RWPE2 (cell line): Measurements from ENCODE around the gene LDB1.
A peak's percentile ranks its signal among the peaks of the same experiment; 100 is the strongest.

Experiments used
- ATAC-seq: fragments of 200-7000 bp; cut with Tn5 transposase; 3 replicates; pipeline ENCODE4 v1.9.1; 2021; ENCODE audit warnings: low read depth
- DNase-seq: peaks from one replicate; pipeline ENCODE4 v3.0.0-alpha.2; 2020; ENCODE audit warnings: low spot score
- H3K27ac ChIP-seq: fragments of 450-650 bp; 2 replicates; pipeline ENCODE4 v1.5.1; 2017; ENCODE audit warnings: mild to moderate bottlenecking; ENCODE audit not compliant: poor library complexity, severe bottlenecking
- H3K27me3 ChIP-seq: fragments of 250-450 bp; sonication (Bioruptor Pico); 2 replicates; pipeline ENCODE4 v1.5.1; 2021; ENCODE audit warnings: mild to moderate bottlenecking, moderate library complexity; ENCODE audit not compliant: insufficient read depth, poor library complexity, severe bottlenecking
- H3K36me3 ChIP-seq: fragments of 250-450 bp; sonication (Bioruptor Pico); 2 replicates; pipeline ENCODE4 v1.5.1; 2020; ENCODE audit warnings: low read depth, mild to moderate bottlenecking, moderate library complexity
- H3K4me1 ChIP-seq: fragments of 250-450 bp; sonication (Bioruptor Pico); 2 replicates; pipeline ENCODE4 v1.5.1; 2021; ENCODE audit warnings: mild to moderate bottlenecking, moderate library complexity; ENCODE audit not compliant: insufficient read depth, poor library complexity, severe bottlenecking
- H3K4me3 ChIP-seq: fragments of 250-450 bp; sonication (Bioruptor Pico); 2 replicates; pipeline ENCODE4 v1.5.1; 2021; ENCODE audit warnings: mild to moderate bottlenecking, moderate library complexity; ENCODE audit not compliant: severe bottlenecking
- H3K9me3 ChIP-seq: fragments of 250-450 bp; sonication (Bioruptor Pico); 2 replicates; pipeline ENCODE4 v1.5.1; 2021; ENCODE audit warnings: mild to moderate bottlenecking, moderate library complexity; ENCODE audit not compliant: severe bottlenecking
- CTCF ChIP-seq: fragments of 450-650 bp; IDR thresholded peaks from one replicate; pipeline ENCODE4 v1.5.1; 2017; ENCODE audit warnings: mild to moderate bottlenecking, moderate library complexity; ENCODE audit not compliant: poor library complexity, severe bottlenecking

Gene LDB1

GRCh38 chr10:102122450-102122849 is 2.3 kb upstream of the LDB1 start:
- no peak overlapping the region for H3K4me3 ChIP-seq
- H3K9me3 ChIP-seq: no peaks in the 10 kb centered on the region
- no peaks in the 10 kb centered on the region for H3K27me3 ChIP-seq
- no peaks in the 10 kb centered on the region for H3K36me3 ChIP-seq
- ATAC-seq (no peak), DNase-seq (no peak)
- H3K4me1 ChIP-seq: peaks cover 23% of the 10 kb centered on the region
- no peak overlapping the region for H3K27ac ChIP-seq
- no peak for TF ChIP-seq CTCF

GRCh38 chr10:102121739-102122372 is 1.7 kb upstream of the LDB1 start:
- no peaks in the 10 kb centered on the region for H3K9me3 ChIP-seq
- H3K36me3 ChIP-seq: no peaks in the 10 kb centered on the region
- H3K4me1 ChIP-seq: peaks cover 28% of the 10 kb centered on the region
- no peak for TF ChIP-seq CTCF
- H3K27ac ChIP-seq: peak overlapping the region; percentile 73
- H3K4me3 ChIP-seq: no peak overlapping the region
- DNase-seq (no peak), ATAC-seq (no peak)
- H3K27me3 ChIP-seq: no peaks in the 10 kb centered on the region

- TF ChIP-seq CTCF: no peak
- ATAC-seq (peak; percentile 7; the same call in 1 of the 3 replicates), DNase-seq (no peak)
- Histone ChIP-seq H3K27me3 (no peaks in the 10 kb centered on the region), H3K9me3 (no peaks in the 10 kb centered on the region), H3K36me3 (no peaks in the 10 kb centered on the region), H3K4me1 (peaks cover 34% of the 10 kb centered on the region), H3K27ac (peak overlapping the region; percentile 73), H3K4me3 (peak overlapping the region; percentile 77)
Observed at GRCh38 chr10:102120991-102121738, 997 bp upstream of the LDB1 start.

GRCh38 chr10:102119417-102120141 is 589 bp downstream of the LDB1 start:
- no peak for DNase-seq
- TF ChIP-seq CTCF: no peak

More at GRCh38 chr10:102119417-102120141, 589 bp downstream of the LDB1 start:
- peaks cover 46% of the 10 kb centered on the region for H3K4me1 ChIP-seq
- peak overlapping the region; percentile 73 for H3K27ac ChIP-seq
- H3K27me3 ChIP-seq: no peaks in the 10 kb centered on the region
- H3K9me3 ChIP-seq: no peaks in the 10 kb centered on the region
- peak overlapping the region; percentile 77 for H3K4me3 ChIP-seq
- H3K36me3 ChIP-seq: no peaks in the 10 kb centered on the region
- peak; percentile 35 for ATAC-seq
